Testis (tissue), 2 donors: ENCODE results near the gene RXRA.

Experiments
- POLR2A ChIP-seq: fragments of 450-650 bp; IDR thresholded peaks from one replicate; pipeline ENCODE4 v1.6.1; 2017; ENCODE audit warnings: antibody characterized with exemption, mild to moderate bottlenecking, moderate library complexity
- TF ChIP-seq, protein P1 (sequence below), 3 experiments: fragments of 450-650 bp in 2 of 3; fragments of 200-600 bp in 1 of 3; sonication (generic) in 1 of 3; IDR thresholded peaks; one replicate each; pipeline ENCODE4 v1.5.1; 2016 to 2019; ENCODE audit warnings: antibody characterized with exemption in 3 of 3, mild to moderate bottlenecking in 2 of 3, moderate library complexity in 1 of 3

DNA sequence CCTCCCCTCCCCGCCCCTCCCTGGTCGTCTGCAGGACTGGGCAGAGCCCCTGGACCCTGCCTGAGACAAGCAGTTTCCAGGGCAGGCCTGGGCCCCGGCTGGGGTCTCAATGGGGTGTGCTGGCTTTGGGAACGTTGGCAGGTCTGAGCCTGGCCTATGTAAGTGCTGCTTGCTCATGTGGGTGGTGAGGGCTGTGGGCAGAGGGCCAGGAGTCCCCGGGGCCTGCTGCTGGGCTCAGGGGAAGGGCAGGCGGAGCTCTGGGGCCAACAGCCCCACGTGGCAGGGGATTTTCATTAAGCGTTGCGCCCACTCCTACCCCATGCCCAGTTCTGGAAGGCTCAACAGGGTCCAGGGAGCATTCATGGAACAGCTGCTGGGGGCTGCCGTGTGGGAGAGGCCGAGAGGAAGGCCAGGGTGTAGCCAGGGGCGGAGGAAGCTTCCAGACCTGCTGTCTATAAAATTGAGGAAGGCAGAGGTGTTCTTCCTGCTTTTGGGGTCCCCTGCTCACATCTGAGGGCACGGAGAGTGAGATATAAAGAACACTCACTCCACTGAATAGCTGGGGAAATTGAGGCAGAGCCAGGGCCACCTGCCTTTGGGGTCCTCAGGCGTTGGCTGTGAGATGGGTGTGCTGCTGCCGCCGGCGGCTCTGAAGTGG lies 32.5 kb downstream of the RXRA start:
- no peak for TF ChIP-seq POLR2A
- TF ChIP-seq, protein P1, sequence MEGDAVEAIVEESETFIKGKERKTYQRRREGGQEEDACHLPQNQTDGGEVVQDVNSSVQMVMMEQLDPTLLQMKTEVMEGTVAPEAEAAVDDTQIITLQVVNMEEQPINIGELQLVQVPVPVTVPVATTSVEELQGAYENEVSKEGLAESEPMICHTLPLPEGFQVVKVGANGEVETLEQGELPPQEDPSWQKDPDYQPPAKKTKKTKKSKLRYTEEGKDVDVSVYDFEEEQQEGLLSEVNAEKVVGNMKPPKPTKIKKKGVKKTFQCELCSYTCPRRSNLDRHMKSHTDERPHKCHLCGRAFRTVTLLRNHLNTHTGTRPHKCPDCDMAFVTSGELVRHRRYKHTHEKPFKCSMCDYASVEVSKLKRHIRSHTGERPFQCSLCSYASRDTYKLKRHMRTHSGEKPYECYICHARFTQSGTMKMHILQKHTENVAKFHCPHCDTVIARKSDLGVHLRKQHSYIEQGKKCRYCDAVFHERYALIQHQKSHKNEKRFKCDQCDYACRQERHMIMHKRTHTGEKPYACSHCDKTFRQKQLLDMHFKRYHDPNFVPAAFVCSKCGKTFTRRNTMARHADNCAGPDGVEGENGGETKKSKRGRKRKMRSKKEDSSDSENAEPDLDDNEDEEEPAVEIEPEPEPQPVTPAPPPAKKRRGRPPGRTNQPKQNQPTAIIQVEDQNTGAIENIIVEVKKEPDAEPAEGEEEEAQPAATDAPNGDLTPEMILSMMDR (IDR thresholded peaks at IDR 0.05) = no peak
